GM12873 (cell line): ENCODE data around the gene KCNMA1.

ENCODE experiments used
- TF ChIP-seq, protein P1 (sequence below): IDR thresholded peaks from 2 replicates; pipeline ENCODE4 v1.5.1; 2012; ENCODE audit warnings: low read depth, mild to moderate bottlenecking, moderate library complexity, low read length, control low read depth; ENCODE audit not compliant: insufficient read depth; ENCODE audit errors: missing control alignments

Gene KCNMA1

DNA sequence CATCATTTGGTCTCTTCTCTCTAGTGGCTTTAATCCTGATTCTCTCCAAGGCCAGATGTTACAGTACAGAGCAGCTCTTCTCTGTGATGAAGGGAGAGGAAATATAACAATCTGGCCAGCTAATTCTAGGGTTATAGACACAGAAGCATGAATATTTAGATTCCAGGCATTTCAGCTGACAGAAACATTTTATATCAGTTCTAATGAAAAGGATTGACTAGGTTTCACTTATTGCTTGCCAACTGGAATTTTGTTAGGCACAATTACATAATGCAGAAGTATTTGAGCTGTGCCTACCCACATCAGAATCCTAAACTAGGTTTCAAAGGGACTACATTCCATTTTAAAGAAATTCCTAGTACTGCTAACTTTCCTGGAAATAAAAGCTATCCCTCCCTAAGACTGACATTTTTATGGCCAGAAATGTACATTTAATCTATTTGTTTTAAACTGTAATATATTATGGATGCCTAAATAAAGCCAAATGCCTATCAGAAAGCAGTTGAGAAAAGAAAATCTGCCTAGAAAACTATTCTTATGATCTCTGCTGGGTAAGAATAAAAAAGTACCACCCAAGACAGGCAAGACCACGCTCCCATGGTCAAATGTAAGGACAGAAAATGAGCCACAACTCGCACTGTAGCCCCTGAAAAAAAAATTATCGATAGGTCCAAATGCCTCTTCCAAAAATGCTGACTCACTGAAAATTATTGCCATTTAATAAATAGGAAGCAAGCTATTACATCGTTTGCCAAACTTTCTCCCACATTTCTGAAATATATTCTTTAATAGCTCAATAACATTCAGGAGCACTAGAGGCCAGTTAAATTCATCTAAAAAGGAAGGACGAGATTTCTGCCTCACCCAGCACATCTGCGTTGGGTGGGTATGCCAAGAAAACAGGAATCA is 498.1 kb downstream of the KCNMA1 start:
- TF ChIP-seq, protein P1, sequence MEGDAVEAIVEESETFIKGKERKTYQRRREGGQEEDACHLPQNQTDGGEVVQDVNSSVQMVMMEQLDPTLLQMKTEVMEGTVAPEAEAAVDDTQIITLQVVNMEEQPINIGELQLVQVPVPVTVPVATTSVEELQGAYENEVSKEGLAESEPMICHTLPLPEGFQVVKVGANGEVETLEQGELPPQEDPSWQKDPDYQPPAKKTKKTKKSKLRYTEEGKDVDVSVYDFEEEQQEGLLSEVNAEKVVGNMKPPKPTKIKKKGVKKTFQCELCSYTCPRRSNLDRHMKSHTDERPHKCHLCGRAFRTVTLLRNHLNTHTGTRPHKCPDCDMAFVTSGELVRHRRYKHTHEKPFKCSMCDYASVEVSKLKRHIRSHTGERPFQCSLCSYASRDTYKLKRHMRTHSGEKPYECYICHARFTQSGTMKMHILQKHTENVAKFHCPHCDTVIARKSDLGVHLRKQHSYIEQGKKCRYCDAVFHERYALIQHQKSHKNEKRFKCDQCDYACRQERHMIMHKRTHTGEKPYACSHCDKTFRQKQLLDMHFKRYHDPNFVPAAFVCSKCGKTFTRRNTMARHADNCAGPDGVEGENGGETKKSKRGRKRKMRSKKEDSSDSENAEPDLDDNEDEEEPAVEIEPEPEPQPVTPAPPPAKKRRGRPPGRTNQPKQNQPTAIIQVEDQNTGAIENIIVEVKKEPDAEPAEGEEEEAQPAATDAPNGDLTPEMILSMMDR = no peak

- TF ChIP-seq, protein P1 = no peak
Observed at GRCh38 chr10:77138541-77138940, 499.1 kb downstream of the KCNMA1 start.

DNA sequence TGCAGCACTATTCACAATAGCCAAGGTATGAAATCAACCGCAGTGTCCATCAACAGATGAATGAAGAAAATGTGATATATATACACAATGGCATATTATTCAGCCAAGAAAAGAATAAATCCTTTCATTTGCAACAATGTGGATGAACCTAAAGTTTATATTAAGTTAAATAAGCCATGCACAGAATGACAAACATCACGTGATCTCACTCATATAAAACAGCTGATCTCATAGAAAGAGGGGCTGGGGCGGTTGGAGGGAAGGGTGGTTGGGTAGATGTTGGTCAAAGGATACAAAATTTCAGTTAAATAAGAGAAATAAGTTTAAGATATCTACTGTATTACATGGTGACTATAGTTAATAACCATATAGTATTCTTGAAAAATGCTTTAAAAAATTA is 502.1 kb downstream of the KCNMA1 start:
- TF ChIP-seq, protein P1 = no peak

DNA sequence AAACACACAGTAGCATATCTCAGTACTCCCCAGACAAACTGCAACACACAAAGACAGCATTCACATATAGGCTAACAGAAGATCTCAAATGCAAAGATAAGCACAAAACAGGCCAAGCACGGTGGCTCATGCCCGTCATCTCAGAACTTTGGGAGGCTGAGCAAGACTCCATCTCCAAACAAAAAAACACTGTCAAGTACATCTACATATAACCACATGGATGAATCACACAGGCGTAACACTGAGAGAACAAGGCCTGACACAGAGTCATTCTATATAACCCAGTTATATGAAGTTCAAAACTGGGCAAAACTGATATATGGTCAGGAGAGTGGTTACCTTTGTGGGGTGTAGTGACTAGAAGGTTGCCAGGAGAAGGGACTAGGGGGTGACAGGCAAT is 506.4 kb downstream of the KCNMA1 start:
- TF ChIP-seq, protein P1 = no peak

DNA sequence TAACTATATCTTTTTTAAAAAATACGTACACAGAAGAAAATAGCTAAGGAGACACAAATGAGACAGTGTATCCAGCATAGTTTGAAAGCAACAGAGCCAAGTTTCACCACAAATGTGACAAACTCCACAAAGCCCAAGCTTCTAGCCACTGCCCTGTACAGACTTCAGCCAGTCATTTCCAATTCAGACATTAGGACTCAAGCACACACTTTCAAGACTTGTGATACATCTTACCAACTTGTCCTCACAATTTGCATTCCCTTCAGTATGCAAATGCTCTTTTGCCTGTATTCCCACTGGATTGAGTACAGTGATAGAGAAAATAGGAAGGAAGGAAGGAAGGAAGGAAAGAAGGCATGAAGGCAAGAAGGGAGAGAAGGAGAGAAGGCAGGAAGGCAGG is 510.4 kb downstream of the KCNMA1 start:
- TF ChIP-seq, protein P1 = no peak

GRCh38 chr10:77125231-77125630 is 512.4 kb downstream of the KCNMA1 start:
- TF ChIP-seq, protein P1 = no peak

- TF ChIP-seq, protein P1 = no peak
Observed at GRCh38 chr10:77123330-77123729, 514.3 kb downstream of the KCNMA1 start.
